Trophoblast cell (in vitro differentiated cells and primary cell): ENCODE data around the gene EGR4.

Source experiments
- DNase-seq, 2 donors: peaks; one replicate each; pipeline ENCODE4 v3.0.0-alpha.2; 2016
- H2AFZ ChIP-seq: 2 replicates; pipeline ENCODE4 v1.6.1; 2013; ENCODE audit warnings: low read length, moderate library complexity, mild to moderate bottlenecking; ENCODE audit not compliant: insufficient read depth, poor library complexity
- H2AK5ac ChIP-seq: 2 replicates; pipeline ENCODE4 v1.6.1; 2013; ENCODE audit warnings: mild to moderate bottlenecking, low read length
- H2BK120ac ChIP-seq: 2 replicates; pipeline ENCODE4 v1.6.1; 2013; ENCODE audit warnings: low read length, mild to moderate bottlenecking, moderate library complexity; ENCODE audit not compliant: insufficient read depth, poor library complexity
- H2BK12ac ChIP-seq: 2 replicates; pipeline ENCODE4 v1.6.1; 2013; ENCODE audit warnings: mild to moderate bottlenecking, low read length, moderate library complexity
- H2BK5ac ChIP-seq: 2 replicates; pipeline ENCODE4 v1.6.1; 2013; ENCODE audit warnings: low read length, low read depth, moderate library complexity, mild to moderate bottlenecking; ENCODE audit not compliant: poor library complexity
- H3K14ac ChIP-seq: 2 replicates; pipeline ENCODE4 v1.6.1; 2013; ENCODE audit warnings: mild to moderate bottlenecking, low read length
- H3K18ac ChIP-seq: 2 replicates; pipeline ENCODE4 v1.6.1; 2013; ENCODE audit warnings: mild to moderate bottlenecking, low read length
- H3K23ac ChIP-seq: 2 replicates; pipeline ENCODE4 v1.6.1; 2013; ENCODE audit warnings: low read length
- H3K27ac ChIP-seq: 2 replicates; pipeline ENCODE4 v1.5.1; 2013; ENCODE audit warnings: low read depth, mild to moderate bottlenecking, inconsistent platforms, low read length, moderate library complexity
- H3K27me3 ChIP-seq: 2 replicates; pipeline ENCODE4 v1.6.1; 2013; ENCODE audit warnings: inconsistent platforms, mild to moderate bottlenecking, low read length, moderate library complexity; ENCODE audit not compliant: insufficient read depth
- H3K36me3 ChIP-seq, 2 experiments: 1 replicate in 1 of 2; 2 replicates in 1 of 2; pipeline ENCODE4 v1.6.1; 2013; ENCODE audit warnings: low read length in 2 of 2, mild to moderate bottlenecking in 2 of 2, moderate library complexity in 1 of 2; ENCODE audit not compliant: insufficient read depth in 2 of 2, control insufficient read depth in 1 of 2
- H3K4ac ChIP-seq: 2 replicates; pipeline ENCODE4 v1.6.1; 2013; ENCODE audit warnings: low read depth, mild to moderate bottlenecking, low read length, moderate library complexity
- H3K4me1 ChIP-seq, 2 experiments: 1 replicate in 1 of 2; 2 replicates in 1 of 2; pipeline ENCODE4 v1.6.1; 2013; ENCODE audit warnings: low read length in 2 of 2, mild to moderate bottlenecking in 2 of 2, moderate library complexity in 1 of 2; ENCODE audit not compliant: insufficient read depth in 2 of 2, control insufficient read depth in 1 of 2
- H3K4me2 ChIP-seq: 2 replicates; pipeline ENCODE4 v1.6.1; 2013; ENCODE audit warnings: inconsistent platforms, mild to moderate bottlenecking, low read length, moderate library complexity
- H3K4me3 ChIP-seq: 2 replicates; pipeline ENCODE4 v1.5.1; 2013; ENCODE audit warnings: mild to moderate bottlenecking, low read depth, low read length, inconsistent platforms
- H3K79me1 ChIP-seq: one replicate; pipeline ENCODE4 v1.6.1; 2013; ENCODE audit warnings: low read length
- H3K79me2 ChIP-seq: 2 replicates; pipeline ENCODE4 v1.6.1; 2013; ENCODE audit warnings: low read length, mild to moderate bottlenecking; ENCODE audit not compliant: control insufficient read depth, insufficient read depth, poor library complexity
- H3K9ac ChIP-seq: 2 replicates; pipeline ENCODE4 v1.6.1; 2013; ENCODE audit warnings: mild to moderate bottlenecking, low read length
- H3K9me3 ChIP-seq: 2 replicates; pipeline ENCODE4 v1.6.1; 2013; ENCODE audit warnings: low read depth, mild to moderate bottlenecking, control low read depth, inconsistent platforms, low read length; ENCODE audit not compliant: insufficient read depth
- H4K12ac ChIP-seq: 2 replicates; pipeline ENCODE4 v1.6.1; 2013; ENCODE audit warnings: low read depth, mild to moderate bottlenecking, low read length, moderate library complexity
- H4K8ac ChIP-seq: 2 replicates; pipeline ENCODE4 v1.6.1; 2013; ENCODE audit warnings: low read depth, mild to moderate bottlenecking, low read length, moderate library complexity
- H4K91ac ChIP-seq: one replicate; pipeline ENCODE4 v1.6.1; 2013; ENCODE audit warnings: low read depth, mild to moderate bottlenecking, low read length, moderate library complexity
- WGBS: extraction: QIAGEN DNeasy Blood & Tissue Kit; methylation state at CpG from one replicate; pipeline ENCODE4 v1.1.7; 2013; ENCODE audit warnings: missing lambda C conversion rate; ENCODE audit not compliant: insufficient read length, insufficient coverage; ENCODE audit errors: extremely low coverage; 5-methylcytosine and 5-hydroxymethylcytosine counted together

The EGR4 gene

GRCh38 chr2:73257021-73257420 is 36.3 kb downstream of the EGR4 start:
- H3K23ac ChIP-seq = no peak overlapping the region
- no peak overlapping the region for H2BK12ac ChIP-seq
- H2BK120ac ChIP-seq = no peak overlapping the region
- H2AFZ ChIP-seq = no peak overlapping the region
- no peak overlapping the region for H3K9ac ChIP-seq
- no peaks in the 10 kb centered on the region for H3K79me2 ChIP-seq
- no peaks in the 10 kb centered on the region for H3K4me1 ChIP-seq
- H4K12ac ChIP-seq = no peak overlapping the region
- H4K8ac ChIP-seq = no peak overlapping the region
- H3K4me3 ChIP-seq = no peak overlapping the region
- H3K27me3 ChIP-seq = no peaks in the 10 kb centered on the region
- no peak overlapping the region for H3K4me2 ChIP-seq
- no peak overlapping the region for H3K14ac ChIP-seq
- H2AK5ac ChIP-seq = no peak overlapping the region
- no peaks in the 10 kb centered on the region for H3K79me1 ChIP-seq
- peaks cover 13 to 25% of the 10 kb centered on the region in 2 experiments for H3K36me3 ChIP-seq
- H3K4ac ChIP-seq = no peak overlapping the region
- H3K18ac ChIP-seq = no peak overlapping the region
- peaks cover 2% of the 10 kb centered on the region for H3K9me3 ChIP-seq
- DNase-seq = no peak
- H3K27ac ChIP-seq = no peak overlapping the region
- WGBS = no CpG with 5 or more reads among the region's 2 CpGs
- no peak overlapping the region for H4K91ac ChIP-seq
- H2BK5ac ChIP-seq = no peak overlapping the region

- Histone ChIP-seq H2AK5ac (no peak overlapping the region), H3K18ac (no peak overlapping the region), H2BK5ac (no peak overlapping the region), H2BK120ac (no peak overlapping the region), H3K27me3 (no peaks in the 10 kb centered on the region), H4K12ac (no peak overlapping the region), H3K4me2 (no peak overlapping the region), H4K91ac (no peak overlapping the region), H2BK12ac (no peak overlapping the region), H3K36me3 (peaks cover 16 to 28% of the 10 kb centered on the region in 2 experiments), H3K79me2 (no peaks in the 10 kb centered on the region), H4K8ac (no peak overlapping the region), H3K4me3 (no peak overlapping the region), H3K9me3 (peaks cover 2% of the 10 kb centered on the region), H3K14ac (no peak overlapping the region), H3K4ac (no peak overlapping the region), H3K27ac (no peak overlapping the region), H3K4me1 (no peaks in the 10 kb centered on the region), H3K9ac (no peak overlapping the region), H3K23ac (no peak overlapping the region), H2AFZ (no peak overlapping the region), H3K79me1 (no peaks in the 10 kb centered on the region)
- WGBS = no CpG with 5 or more reads among the region's 1 CpG
- no peak for DNase-seq
Measured at GRCh38 chr2:73256618-73256922, 36.8 kb downstream of the EGR4 start.

- H3K4me3 ChIP-seq = no peak overlapping the region
- WGBS = no CpG with 5 or more reads among the region's 5 CpGs
Measured at GRCh38 chr2:73255907-73256617, 37.3 kb downstream of the EGR4 start.

GRCh38 chr2:73255007-73255644 is 38.2 kb downstream of the EGR4 start:
- no peak overlapping the region for H3K9ac ChIP-seq
- no peaks in the 10 kb centered on the region for H3K79me1 ChIP-seq
- DNase-seq = no peak
- no peak overlapping the region for H4K8ac ChIP-seq
- H4K12ac ChIP-seq = no peak overlapping the region
- H3K18ac ChIP-seq = no peak overlapping the region
- no peak overlapping the region for H3K27ac ChIP-seq
- no peak overlapping the region for H2AK5ac ChIP-seq
- no peaks in the 10 kb centered on the region for H3K79me2 ChIP-seq
- no peak overlapping the region for H3K23ac ChIP-seq
- H4K91ac ChIP-seq = no peak overlapping the region
- H2BK5ac ChIP-seq = no peak overlapping the region
- H3K36me3 ChIP-seq = peaks cover 30 to 42% of the 10 kb centered on the region in 2 experiments
- H2AFZ ChIP-seq = no peak overlapping the region
- H3K4me3 ChIP-seq = no peak overlapping the region
- peaks cover 2% of the 10 kb centered on the region for H3K9me3 ChIP-seq
- no peak overlapping the region for H3K4ac ChIP-seq
- no peak overlapping the region for H2BK120ac ChIP-seq
- WGBS = no CpG with 5 or more reads among the region's 4 CpGs
- no peak overlapping the region for H3K4me2 ChIP-seq
- H3K14ac ChIP-seq = no peak overlapping the region
- no peak overlapping the region for H2BK12ac ChIP-seq
- no peaks in the 10 kb centered on the region for H3K4me1 ChIP-seq
- H3K27me3 ChIP-seq = no peaks in the 10 kb centered on the region

More at GRCh38 chr2:73255907-73256617, 37.3 kb downstream of the EGR4 start:
- Histone ChIP-seq H4K8ac (no peak overlapping the region), H4K91ac (no peak overlapping the region), H2BK5ac (no peak overlapping the region), H3K9ac (no peak overlapping the region), H3K9me3 (peaks cover 2% of the 10 kb centered on the region), H3K27ac (no peak overlapping the region), H3K36me3 (peaks cover 20 to 32% of the 10 kb centered on the region in 2 experiments), H3K18ac (no peak overlapping the region), H2AK5ac (no peak overlapping the region), H3K4ac (no peak overlapping the region), H3K79me2 (no peaks in the 10 kb centered on the region), H3K4me1 (no peaks in the 10 kb centered on the region), H3K4me2 (no peak overlapping the region), H3K79me1 (no peaks in the 10 kb centered on the region), H2BK12ac (no peak overlapping the region), H2BK120ac (no peak overlapping the region), H3K27me3 (no peaks in the 10 kb centered on the region), H3K23ac (no peak overlapping the region), H2AFZ (no peak overlapping the region), H4K12ac (no peak overlapping the region), H3K14ac (no peak overlapping the region)
- no peak for DNase-seq
